Adrenal gland (tissue), 12 donors: ENCODE results near the gene TMEM174. TPM values are rescaled to one million over a fixed set of nuclear protein-coding genes. Genes with fewer than 3 reads are reported as not detected.
A peak's percentile ranks its signal among the peaks of the same experiment; 100 is the strongest.
"Not testable (repeated sequence)": the region's sequence is repeated elsewhere in the genome, so short reads cannot be mapped to it uniquely, and the experiment has no call there.

Experiments
- DNase-seq, 7 donors: peaks; one replicate each; pipeline ENCODE4 v3.0.0-alpha.2; 2019 to 2020
- H3K27ac ChIP-seq, 5 donors: fragments of 200-600 bp; sonication (generic) in 4 of 5; 1 replicate in 3 of 5; 2 replicates in 2 of 5; pipeline versions ENCODE4 v1.5.1 to v1.8.0; 2016 to 2020; ENCODE audit warnings: mild to moderate bottlenecking in 1 of 5
- H3K27me3 ChIP-seq: fragments of 200-600 bp; 2 replicates; pipeline ENCODE4 v1.8.0; 2021
- H3K36me3 ChIP-seq, 2 donors: fragments of 200-600 bp; replicated peaks in 1 of 2; 1 replicate in 1 of 2; 2 replicates in 1 of 2; pipeline versions ENCODE4 v1.5.1 to v1.8.0; 2018 to 2022
- H3K4me1 ChIP-seq, 2 donors: fragments of 200-600 bp; replicated peaks in 1 of 2; 1 replicate in 1 of 2; 2 replicates in 1 of 2; pipeline versions ENCODE4 v1.5.1 to v1.8.0; 2018 to 2021
- H3K4me3 ChIP-seq, 4 donors: fragments of 200-600 bp; sonication (generic) in 3 of 4; one replicate each; pipeline ENCODE4 v1.5.1; 2016 to 2018
- H3K9me3 ChIP-seq, 3 donors: fragments of 200-600 bp; sonication (generic) in 1 of 3; replicated peaks in 1 of 3; 1 replicate in 2 of 3; 2 replicates in 1 of 3; pipeline versions ENCODE4 v1.5.1 to v1.8.0; 2016 to 2021
- CTCF ChIP-seq, 6 experiments: fragments of 450-650 bp in 4 of 6; fragments of 200-600 bp in 2 of 6; sonication (generic) in 1 of 6; IDR thresholded peaks; 1 replicate in 5 of 6; 2 replicates in 1 of 6; pipeline versions ENCODE4 v1.5.1 to v1.8.0; 2016 to 2021; ENCODE audit warnings: antibody characterized with exemption in 6 of 6, mild to moderate bottlenecking in 2 of 6, moderate library complexity in 1 of 6
- POLR2A ChIP-seq, 2 donors: fragments of 450-650 bp; IDR thresholded peaks; one replicate each; pipeline ENCODE4 v1.6.1; 2017; ENCODE audit warnings: antibody characterized with exemption in 2 of 2, mild to moderate bottlenecking in 2 of 2, moderate library complexity in 1 of 2
- WGBS, 4 donors: extraction: QIAGEN DNeasy Blood & Tissue Kit in 2 of 4; methylation state at CpG; one replicate each; pipeline versions ENCODE4 v1.1.5 to v1.1.7; 2013 to 2017; 5-methylcytosine and 5-hydroxymethylcytosine counted together
- intact Hi-C, 2 donors: fragments of 100-400 bp; cut with DNase I; formaldehyde crosslinking; loops; one replicate each; pipeline versions ENCODE4 v1.14.1 to v1.15.0; 2022 to 2023
- polyA plus RNA-seq, 3 donors: library from polyadenylated mRNA; stranded (reverse); fragments of 200-250 nt in 2 of 3; fragments of 350-450 nt in 1 of 3; fragmentation: Illumina TruSeq in 1 of 3; extraction: RNeasy Lipid Tissue Mini Kit (QIAGEN cat#74804) in 1 of 3; gene quantifications; one replicate each; pipeline ENCODE4 v1.2.3, GENCODE V29; 2013 to 2014
- total RNA-seq, 9 donors: library from RNA; depleted of rRNA in 4 of 9; stranded (reverse); fragments of >200 nt in 4 of 9; fragments of 120-200 nt in 1 of 9; fragmentation: NEBNext Ultra II Directional in 1 of 9; extraction: Animal tissue kit (Norgen Biotek cat#: 25700) in 1 of 9; gene quantifications; one replicate each; pipeline versions ENCODE4 v1.1.0 to v1.2.4, GENCODE V29; 2013 to 2023
- donor health status: healthy with polysubstance abuse.
- donor health status: Bipolar disorder and iron deficiency.
- donor health status: DM: yes; HTN: yes; CAD: no.
- donor health status: DM: no; HTN: no; CAD: no.
- donor health status: DM: no; HTN: no; CAD: no.
- donor health status: DM: yes; HTN: yes; CAD: no.

TMEM174 gene
- total and polyA plus RNA-seq, 12 donors: not detected

GRCh38 chr5:73214996-73215395, 42.0 kb downstream of the TMEM174 start:
- no peak for TF ChIP-seq POLR2A (IDR thresholded peaks at IDR 0.05)
- no peak for TF ChIP-seq CTCF (IDR thresholded peaks at IDR 0.05)
- 27 to 33% (median 30%) methylated on average over 6 of the region's 6 CpGs for WGBS, 4 donors
- no peak overlapping the region for H3K27ac ChIP-seq
- no peak overlapping the region for H3K4me3 ChIP-seq
- H3K9me3 ChIP-seq: no peaks in the 10 kb centered on the region
- intact Hi-C loops: loop anchor here (5.0 to 10.0 kb wide), 2 partner anchors 230 to 237 kb away; partner anchors contain the start of gene FOXD1 (in 1 of the 2)
- DNase-seq: no peak
- peaks cover 5 to 14% of the 10 kb centered on the region in 2 donors for H3K4me1 ChIP-seq
- H3K36me3 ChIP-seq: no peaks in the 10 kb centered on the region
- H3K27me3 ChIP-seq: peaks cover 49% of the 10 kb centered on the region

- intact Hi-C loops: loop anchor here (5.0 to 10.0 kb wide), 2 partner anchors 229 to 237 kb away; partner anchors contain the start of gene FOXD1 (in 1 of the 2)
- Histone ChIP-seq H3K27ac (peak overlapping the region in 1 of 5 donors; percentile 64), H3K4me1 (peaks cover 5 to 14% of the 10 kb centered on the region in 2 donors), H3K36me3 (no peaks in the 10 kb centered on the region), H3K4me3 (peak overlapping the region in 1 of 4 donors; percentile 51), H3K9me3 (no peaks in the 10 kb centered on the region), H3K27me3 (peaks cover 54% of the 10 kb centered on the region)
- WGBS, 4 donors: 4 to 7% (median 5%) methylated on average over 6 to 10 of the region's 10 CpGs
- no peak for DNase-seq
- TF ChIP-seq POLR2A (IDR thresholded peaks at IDR 0.05) (no peak), CTCF (IDR thresholded peaks at IDR 0.05) (no peak)
Observed at GRCh38 chr5:73215531-73215890, 42.5 kb downstream of the TMEM174 start.

GRCh38 chr5:73215891-73216610, 43.1 kb downstream of the TMEM174 start:
- Histone ChIP-seq H3K27ac (peak overlapping the region in 2 of 5 donors; percentile 47 to 64), H3K27me3 (peaks cover 59% of the 10 kb centered on the region), H3K36me3 (no peaks in the 10 kb centered on the region), H3K9me3 (no peaks in the 10 kb centered on the region), H3K4me1 (peaks cover 5 to 14% of the 10 kb centered on the region in 2 donors), H3K4me3 (peak overlapping the region in 1 of 4 donors; percentile 51)
- 0 to 1% (median 1%) methylated on average over 8 to 67 of the region's 67 CpGs for WGBS, 4 donors
- DNase-seq: peak; percentile 70 to 81 (median 77)
- TF ChIP-seq CTCF (IDR thresholded peaks at IDR 0.05): peak; percentile 57 to 91 (median 76)
- TF ChIP-seq POLR2A (IDR thresholded peaks at IDR 0.05): no peak
- intact Hi-C loops: loop anchor here (5.0 to 10.0 kb wide), 2 partner anchors 229 to 236 kb away; partner anchors contain the start of gene FOXD1 (in 1 of the 2)

GRCh38 chr5:73218552-73219171, 45.7 kb downstream of the TMEM174 start:
- intact Hi-C loops: loop anchor here (5.0 to 10.0 kb wide), 2 partner anchors 226 to 234 kb away; partner anchors contain the start of gene FOXD1 (in 1 of the 2)
- Histone ChIP-seq H3K36me3 (no peaks in the 10 kb centered on the region), H3K27me3 (peaks cover 66% of the 10 kb centered on the region), H3K9me3 (no peaks in the 10 kb centered on the region), H3K27ac (no peak overlapping the region), H3K4me3 (no peak overlapping the region), H3K4me1 (peaks cover 5 to 14% of the 10 kb centered on the region in 2 donors)
- WGBS, 4 donors: 41 to 46% (median 45%) methylated on average over 4 of the region's 4 CpGs
- TF ChIP-seq CTCF (IDR thresholded peaks at IDR 0.05) (peak in 3 of 6 experiments; percentile 6 to 12 (median 6)), POLR2A (IDR thresholded peaks at IDR 0.05) (no peak)
- no peak for DNase-seq

- H3K4me3 ChIP-seq, H3K9me3 ChIP-seq: not testable (repeated sequence)
Observed at GRCh38 chr5:73219336-73219735, 46.3 kb downstream of the TMEM174 start.

More at GRCh38 chr5:73219336-73219735, 46.3 kb downstream of the TMEM174 start:
- H3K27ac ChIP-seq, DNase-seq, H3K36me3 ChIP-seq: not testable (repeated sequence)
- intact Hi-C loops: loop anchor here (5.0 to 10.0 kb wide), 2 partner anchors 225 to 233 kb away; partner anchors contain the start of gene FOXD1 (in 1 of the 2)
- WGBS, 4 donors: 81 to 94% (median 85%) methylated on average over 3 of the region's 3 CpGs
- peaks cover 59% of the 10 kb centered on the region for H3K27me3 ChIP-seq
- H3K4me1 ChIP-seq: peaks cover 5 to 14% of the 10 kb centered on the region in 2 donors
